Activated CD4-positive, alpha-beta T cell treated with anti-CD3 and anti-CD28 coated beads, Interleukin-2, Interleukin-4, amounts not matched to agents 100 ng/mL and 50 ng/mL, durations not matched to agents 16 hours and 8 hours (primary cell): ENCODE results near the gene SMPD3.

Experiments
- DNase-seq: peaks from one replicate; pipeline ENCODE4 v3.0.0-alpha.2; 2020; ENCODE audit warnings: low spot score

The SMPD3 gene

GRCh38 chr16:68331879-68332410, 116.4 kb downstream of the SMPD3 start:
- no peak for DNase-seq

GRCh38 chr16:68328860-68329390, 119.4 kb downstream of the SMPD3 start:
- DNase-seq = no peak

- DNase-seq = peak; percentile 80
These were observed 120.0 kb downstream of the SMPD3 start for GRCh38 chr16:68328151-68328859.

GRCh38 chr16:68324780-68325357, 123.4 kb downstream of the SMPD3 start:
- DNase-seq = no peak

GRCh38 chr16:68324336-68324735, 124.0 kb downstream of the SMPD3 start:
- DNase-seq = no peak

- peak; percentile 45 for DNase-seq
These were observed 129.0 kb downstream of the SMPD3 start for GRCh38 chr16:68319185-68319908.

- no peak for DNase-seq
These were observed 135.2 kb downstream of the SMPD3 start for GRCh38 chr16:68313116-68313515.

GRCh38 chr16:68310774-68311511, 137.4 kb downstream of the SMPD3 start, which contains the start of the genes PRMT7 and SLC7A6OS:
TSS of gene PRMT7 (plus strand) at chr16:68311019. CDS start at chr16:68315980, 4,961 bp downstream.
TSS of gene SLC7A6OS (minus strand) at chr16:68310946. CDS start at chr16:68310926, 20 bp downstream.
- peak; percentile 94 for DNase-seq

GRCh38 chr16:68310437-68310773, 137.9 kb downstream of the SMPD3 start:
- no peak for DNase-seq

GRCh38 chr16:68309799-68310198, 138.5 kb downstream of the SMPD3 start:
- DNase-seq = peak; percentile 35
